CD4-positive, alpha-beta T cell treated with Interleukin-10 for 1 hour (primary cell): Measurements from ENCODE around the gene C1orf226.

ENCODE experiments used
- DNase-seq: peaks from one replicate; pipeline ENCODE4 v3.0.0-alpha.2; 2020

C1orf226 gene

DNA sequence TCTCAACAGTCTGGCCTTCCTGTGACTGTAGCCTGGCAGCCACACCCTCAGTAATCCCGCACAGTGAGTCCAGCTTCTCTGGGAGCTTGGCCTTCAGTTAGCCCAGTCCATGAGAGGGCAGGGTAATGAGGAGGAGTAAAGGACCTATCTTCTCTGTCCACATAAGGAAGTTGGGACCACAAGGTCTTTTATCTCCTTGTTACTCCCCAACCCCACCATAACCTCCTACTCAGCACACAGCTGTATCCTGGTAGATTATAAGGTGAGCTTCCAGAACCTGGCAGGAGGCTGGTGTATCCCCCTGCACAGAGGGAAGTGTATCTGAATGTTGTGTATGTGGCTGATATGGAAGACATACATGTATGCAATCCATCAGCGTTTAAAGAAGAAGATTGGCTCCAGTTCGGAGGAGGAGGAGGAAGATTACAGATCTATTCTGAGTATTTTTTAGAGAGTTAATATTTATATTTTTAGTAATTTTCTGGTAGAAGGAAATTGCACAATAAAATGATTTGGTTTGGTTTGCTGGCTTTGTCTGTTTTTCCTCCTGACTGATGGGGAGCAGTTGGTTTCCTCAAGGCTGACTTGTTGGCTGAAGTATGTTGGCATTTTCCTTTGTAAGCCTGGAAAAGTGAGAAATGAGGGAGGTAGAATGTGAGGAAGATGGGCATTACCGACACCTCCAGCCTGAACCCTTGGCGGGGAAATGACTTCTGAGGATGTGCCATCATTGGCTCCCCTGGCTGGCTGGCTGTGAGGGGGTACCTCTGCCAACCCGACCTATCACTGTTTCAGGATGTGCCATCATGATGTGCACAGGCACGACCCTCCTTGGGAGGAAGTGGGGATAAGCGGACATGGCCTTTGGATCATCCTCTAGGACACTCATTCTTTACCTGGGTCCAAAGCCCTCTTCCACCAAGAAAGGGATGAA is 5.0 kb downstream of the C1orf226 start:
- DNase-seq: no peak

DNA sequence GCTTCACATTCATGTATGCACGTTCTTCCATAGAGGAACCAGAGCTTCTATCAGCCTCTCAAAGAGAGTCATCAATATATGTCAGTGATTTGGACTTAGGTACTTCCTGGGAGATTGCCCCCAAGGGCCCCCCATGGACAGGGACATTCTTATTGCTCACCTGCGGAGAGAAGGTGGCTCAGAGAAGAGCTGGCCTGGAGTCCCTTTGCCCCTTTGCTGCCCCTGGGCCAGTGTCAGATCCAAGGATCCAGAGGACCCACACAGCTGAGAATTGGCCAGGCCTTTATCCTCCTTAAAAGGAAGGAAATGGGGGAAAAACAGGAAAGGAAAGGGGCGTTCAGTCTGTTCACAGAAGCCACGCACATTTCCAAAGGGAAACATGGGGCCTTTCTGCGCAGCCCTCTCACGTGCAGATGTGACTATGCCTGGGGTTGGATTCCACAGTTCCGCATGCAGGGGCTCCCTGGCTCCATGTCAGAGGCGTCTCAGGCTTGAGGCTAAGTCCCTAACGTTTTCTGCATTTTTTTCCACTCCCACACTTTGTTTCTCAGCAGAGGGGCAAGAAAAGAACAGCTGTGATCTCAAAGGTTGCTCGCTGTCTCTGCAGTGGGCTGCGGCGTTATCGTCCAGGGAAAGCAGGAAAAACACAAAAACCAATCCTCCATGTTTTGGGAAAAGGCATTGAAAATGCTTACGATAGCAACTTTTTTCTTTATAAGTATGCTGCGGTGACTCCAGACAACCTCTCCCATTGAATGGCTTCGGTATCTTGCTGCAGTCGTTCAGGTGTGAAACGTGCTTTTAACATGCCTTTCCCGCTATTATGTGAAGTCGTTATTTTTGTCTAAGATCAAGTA is 5.9 kb downstream of the C1orf226 start:
- no peak for DNase-seq

DNA sequence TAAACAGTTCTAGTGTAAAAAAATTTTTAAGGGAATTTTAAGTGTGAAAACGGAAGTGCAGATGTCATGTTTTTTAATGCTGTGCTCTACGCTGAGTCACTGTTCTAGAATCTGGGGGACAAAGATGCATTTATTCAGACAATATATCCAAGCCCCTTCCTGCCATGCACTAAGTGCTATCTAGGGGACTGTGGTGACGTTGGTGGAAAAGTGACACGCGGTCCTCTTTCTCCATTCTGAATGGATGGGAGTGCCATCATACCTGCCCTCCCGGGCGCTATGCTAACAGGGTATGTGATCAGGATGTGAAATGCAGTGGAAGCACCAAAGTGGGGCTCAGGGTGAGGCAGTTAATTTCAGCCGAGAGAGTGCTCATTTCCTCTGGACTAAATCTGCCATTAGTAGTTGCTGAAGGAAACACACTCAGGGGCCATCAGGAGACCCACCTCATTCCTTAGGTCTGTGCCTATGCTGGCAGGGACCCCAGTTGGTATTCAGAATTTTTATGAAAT is 6.6 kb downstream of the C1orf226 start:
- DNase-seq: no peak

DNA sequence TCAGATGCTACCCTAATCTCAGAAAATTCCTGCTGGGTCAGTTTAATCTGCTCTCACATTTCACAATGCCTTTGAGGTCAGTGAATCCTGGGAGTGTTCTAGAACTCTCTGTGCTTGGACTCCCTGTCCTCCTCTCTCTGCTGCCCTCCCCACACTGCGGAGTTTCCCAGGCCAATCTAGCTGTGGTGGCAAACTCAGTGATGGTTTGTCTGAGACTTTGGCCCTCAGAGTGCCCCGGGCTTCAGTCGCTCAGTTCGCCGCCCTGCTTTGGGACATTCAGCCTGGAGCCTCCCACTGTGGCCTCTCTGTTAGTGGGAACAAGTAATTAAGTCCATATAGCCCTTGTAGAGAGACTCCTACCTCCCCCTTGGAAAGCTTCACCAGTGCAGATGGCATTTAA is 7.1 kb downstream of the C1orf226 start:
- no peak for DNase-seq

DNA sequence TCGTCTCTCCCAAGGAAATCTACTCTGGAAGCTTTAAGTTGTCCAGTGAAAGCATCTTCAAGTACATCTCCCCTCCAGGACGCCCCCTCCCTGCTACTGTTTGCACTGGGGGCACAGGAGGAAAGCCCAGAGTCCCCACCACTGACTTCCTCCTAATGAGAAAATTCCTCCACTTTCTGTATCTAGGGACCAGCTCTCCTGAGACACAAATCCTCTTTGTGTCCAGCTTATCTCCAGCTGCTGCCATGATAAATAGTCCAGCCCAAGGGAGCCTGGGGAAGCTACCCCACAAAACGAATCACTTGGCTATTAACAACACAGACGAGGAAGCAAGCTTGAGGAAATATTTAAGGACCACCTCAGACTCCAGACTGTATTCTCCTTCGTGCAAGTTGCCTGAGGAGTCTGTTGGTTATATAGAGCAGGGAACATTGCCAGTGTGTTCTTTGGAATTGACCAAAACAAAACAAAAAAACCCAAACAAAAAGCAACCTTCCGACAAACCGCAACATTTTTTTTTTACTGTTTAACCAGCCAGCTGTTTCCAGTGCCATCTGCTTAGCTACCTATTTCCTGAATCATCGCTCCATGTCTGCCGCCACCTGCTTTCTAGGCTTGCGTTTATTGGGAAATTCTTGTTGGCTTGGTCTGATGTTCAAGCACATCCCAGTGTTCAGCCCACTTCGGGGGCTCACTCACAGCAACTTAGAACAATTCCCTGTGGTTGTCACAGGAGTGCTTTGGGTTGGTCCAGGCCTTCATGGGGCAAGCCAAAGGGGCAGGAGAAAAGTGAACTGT is 7.7 kb downstream of the C1orf226 start:
- no peak for DNase-seq

DNA sequence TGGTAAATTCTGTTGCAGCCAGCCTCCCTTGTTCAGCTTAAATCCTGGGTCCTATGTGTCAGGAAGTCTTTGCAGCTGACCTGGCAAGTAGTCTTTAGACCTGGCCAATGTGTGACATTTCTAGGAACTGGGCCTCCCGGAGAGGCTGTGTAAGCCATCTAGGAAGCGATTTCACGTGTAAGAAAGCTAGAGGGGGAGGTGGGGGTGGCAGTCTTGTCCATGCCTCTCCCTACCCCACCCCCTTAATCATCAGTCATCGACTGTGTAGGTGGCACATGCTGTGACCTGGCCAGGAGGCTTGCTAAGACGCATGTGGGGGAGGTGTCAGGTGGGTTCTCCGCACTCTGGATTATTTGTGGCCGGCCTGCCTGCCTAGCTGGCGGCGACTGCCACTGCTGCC is 8.4 kb downstream of the C1orf226 start:
- DNase-seq: no peak

DNA sequence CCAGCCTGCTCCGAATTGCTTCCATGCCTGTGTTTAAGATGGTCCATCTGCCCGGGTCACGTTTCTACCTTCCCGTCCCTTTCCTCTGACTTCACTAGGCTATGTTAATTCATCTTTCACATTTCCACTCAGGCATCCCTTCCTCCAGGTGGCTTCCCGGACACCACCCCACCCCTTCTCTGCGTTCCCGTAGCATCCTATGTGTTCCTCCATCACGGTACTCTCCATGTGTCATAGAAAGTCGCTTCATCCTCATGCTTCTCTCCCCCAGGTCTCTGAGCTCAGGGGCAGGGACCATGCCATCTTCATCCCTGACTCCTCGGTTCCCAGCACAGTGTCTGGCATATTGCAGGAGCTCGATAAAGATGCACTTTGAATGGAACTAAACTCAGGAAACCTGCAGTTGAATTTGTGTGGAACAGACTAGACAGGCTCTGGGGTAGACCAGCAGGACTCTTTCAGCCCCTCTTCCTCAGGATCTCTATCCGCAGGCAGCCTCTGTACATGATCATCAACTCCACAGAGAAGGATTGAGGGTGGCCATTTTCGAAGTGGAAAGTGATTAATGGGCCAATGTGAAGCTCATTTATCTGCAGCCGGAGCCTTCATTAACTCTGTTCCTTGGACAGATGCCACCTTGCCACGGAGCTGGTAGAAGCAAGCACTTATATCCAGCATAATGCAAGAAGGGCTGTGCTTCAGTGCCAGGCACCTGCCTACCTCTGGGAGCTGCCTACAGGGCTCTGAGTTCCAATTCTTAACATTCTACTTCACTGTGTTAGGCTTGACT is 9.1 kb downstream of the C1orf226 start:
- no peak for DNase-seq

DNA sequence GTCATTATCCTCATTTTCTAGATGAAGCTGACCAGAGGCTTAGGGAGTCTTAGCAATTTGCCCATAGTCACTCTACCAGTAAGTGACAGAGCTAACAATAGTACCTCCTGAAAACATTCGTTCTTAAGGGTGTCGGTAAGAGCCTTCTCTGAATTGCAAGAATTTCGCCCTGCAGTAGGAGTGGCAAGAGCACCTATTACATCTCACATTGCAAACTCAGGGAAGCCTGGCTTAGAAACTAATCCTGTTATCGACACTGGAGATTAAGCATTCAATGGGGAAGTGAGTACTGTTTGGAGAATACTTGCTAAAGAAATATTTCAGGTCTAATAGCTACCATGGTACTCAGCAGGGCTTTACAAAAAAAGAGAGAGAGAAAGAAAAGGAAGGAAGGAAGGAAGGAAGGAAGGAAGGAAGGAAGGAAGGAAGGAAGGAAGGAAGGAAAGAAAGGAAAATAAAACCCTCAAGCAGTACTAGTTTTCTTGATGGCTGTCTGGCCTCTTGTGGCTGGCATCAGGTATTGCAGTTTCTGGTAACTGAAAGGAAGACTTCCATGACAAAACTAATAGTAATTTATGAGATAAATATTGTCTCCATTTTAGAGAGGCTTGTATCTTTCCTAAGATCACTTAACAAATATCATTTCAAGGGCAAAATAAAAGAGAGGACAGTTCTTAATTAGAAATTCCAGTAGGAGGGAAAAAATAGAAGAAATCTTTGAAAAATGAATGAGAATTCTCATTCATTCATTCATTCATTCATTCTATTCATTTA is 10.4 kb downstream of the C1orf226 start:
- peak; percentile 36 for DNase-seq

DNA sequence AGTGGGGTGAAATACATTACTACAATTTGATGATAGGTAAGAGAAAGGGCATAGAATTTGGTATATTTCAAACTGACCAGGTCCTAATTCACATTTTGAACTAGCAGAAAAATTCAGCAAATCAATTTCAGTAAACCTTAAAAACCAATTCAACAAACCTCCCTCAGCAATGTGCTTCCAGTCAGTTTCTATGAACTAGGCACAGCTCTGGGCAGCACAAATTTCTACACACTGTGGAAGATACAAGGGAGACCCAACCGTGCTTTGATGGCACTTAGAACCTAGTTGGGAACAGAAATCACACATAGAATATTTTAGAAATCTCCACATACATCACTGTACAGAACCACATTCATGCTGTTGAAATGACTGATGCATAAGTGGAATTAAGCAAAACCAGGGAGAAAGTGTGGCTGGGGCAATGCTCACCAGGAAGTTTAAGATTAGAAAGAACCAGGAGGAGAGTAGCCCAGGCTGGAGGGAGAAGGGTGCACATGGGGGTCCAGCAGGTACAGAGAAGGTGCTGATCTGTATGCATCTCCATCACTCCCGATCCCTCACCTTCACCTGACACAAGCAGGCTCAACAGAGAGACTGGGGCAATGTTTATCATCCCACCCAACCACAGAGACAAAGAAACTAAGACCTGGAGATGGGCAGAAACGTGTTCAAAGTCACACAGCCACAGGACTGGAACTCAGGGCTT is 14.8 kb downstream of the C1orf226 start:
- no peak for DNase-seq

DNA sequence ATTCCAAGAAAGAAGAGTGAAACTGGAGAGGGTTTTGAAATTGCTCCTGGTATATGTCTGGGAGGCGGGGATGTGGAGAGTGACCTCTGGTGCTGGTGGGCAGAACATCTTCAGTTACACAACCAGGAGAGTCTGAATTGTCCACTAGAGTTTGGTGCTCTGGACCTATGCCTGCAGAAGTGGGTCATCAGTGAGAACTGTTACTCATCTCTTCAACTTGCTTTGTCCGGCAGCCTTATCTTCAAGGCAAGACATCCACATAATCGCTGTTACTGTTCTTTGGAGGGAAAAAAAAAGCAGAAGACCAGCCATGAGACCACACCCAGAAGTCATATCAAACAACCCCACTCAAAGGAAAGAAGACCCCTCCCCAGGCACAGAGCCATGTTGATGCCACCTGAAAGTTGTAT is 15.5 kb downstream of the C1orf226 start:
- no peak for DNase-seq

DNA sequence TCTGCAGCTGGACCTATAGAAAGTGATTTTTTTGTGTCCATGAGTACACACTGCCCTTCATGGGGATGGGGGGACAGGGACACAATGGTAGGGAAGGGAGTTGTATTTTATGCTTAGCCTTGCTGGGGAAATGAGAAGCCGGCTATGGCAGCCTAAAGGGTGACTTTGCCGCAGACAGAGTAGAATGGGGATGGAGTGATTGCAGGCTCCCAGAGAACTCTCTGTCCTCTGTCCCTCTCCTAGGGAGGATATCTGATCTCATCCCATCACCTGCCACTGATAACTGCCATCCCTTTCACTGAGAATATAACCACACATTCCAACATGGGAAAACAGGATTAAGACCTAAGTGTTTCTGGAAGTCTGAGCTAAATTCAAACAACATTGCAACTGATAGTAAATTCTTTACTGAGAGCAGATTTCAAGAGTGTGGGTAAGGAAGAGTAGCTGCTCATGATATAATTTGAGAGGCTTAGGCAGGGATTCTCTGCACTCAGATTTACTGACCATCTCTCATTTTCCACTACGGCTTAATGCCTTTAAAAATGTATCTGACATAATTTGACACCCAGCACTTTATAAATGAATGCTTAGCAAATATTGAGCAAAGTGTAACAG is 16.5 kb downstream of the C1orf226 start:
- no peak for DNase-seq

DNA sequence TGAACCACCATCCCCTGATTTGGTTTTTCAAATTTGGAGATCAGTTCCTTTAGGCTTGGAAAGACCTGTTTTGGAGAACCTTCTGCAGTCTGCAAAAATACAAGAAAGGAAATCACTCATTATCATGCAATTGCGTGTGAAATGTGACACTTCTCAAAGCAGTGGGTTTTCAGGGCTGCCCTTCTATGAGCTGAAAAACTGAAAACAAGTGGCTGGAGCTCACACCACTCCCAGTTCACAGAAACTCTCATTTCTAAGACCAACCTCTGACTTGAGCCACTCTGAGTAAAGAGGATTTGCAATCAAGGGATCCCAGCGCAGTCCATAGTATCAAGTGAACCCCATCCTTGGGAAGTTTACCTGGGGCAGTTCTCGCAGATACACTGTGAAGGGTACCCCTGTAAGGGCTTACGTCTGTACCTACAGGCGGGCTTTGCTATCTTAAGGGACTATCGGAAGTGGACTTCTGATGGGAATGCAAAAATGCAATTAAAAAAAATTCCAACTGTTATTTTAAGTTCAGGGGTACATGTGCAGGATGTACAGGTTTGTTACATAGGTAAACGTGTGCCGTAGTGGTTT is 17.6 kb downstream of the C1orf226 start:
- DNase-seq: no peak

DNA sequence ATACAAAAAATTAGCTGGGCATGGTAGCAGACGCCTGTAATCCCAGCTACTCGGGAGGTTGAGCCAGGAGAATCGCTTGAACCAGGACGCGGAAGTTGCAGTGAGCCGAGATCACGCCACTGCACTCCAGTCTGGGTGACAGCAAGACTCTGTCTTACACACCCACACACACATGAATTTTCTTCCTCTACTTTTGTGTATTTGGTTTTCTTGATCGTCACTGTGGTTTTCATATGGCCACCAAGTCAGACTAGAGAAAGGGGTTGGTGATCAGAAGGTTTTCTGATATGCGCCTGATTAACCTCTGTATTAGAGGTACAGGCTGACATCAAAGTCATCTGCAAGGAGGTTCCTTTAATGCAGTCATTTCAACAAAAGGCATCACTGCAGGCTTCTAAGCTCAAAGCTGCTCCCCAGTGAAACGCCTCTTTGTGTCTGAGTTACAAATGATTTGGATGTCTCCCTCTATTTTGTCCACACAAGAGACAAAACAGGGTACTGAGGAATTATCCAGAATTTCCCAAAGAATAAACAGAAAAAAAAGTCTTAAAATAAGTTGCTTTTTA is 19.3 kb downstream of the C1orf226 start:
- no peak for DNase-seq

DNA sequence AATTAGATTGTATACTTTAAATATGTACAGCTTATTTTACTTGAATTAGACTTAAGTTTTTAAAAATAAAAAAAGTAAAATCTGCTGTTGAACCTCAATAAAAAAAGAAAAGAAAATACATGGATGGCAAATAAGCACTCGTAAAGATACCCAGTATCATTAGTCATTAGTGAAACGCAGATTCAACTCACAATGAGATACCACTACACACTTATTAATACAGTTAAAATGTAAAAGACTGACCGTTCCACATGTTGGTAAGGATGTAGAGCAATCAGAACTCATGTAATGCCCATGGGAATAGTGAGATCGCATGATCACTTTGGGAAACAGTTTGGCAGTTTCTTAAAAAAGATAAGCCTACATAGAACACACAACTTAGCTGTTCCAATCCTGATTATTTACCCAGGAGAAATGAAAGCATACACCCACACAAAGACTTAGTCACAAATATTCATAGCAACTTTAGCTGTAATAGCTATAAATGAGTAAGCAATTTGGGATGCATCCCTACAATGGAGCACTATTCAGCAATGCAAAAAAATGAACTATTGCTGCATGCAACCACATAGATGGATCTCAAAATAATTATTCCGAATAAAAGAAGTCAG is 23.1 kb downstream of the C1orf226 start:
- no peak for DNase-seq

DNA sequence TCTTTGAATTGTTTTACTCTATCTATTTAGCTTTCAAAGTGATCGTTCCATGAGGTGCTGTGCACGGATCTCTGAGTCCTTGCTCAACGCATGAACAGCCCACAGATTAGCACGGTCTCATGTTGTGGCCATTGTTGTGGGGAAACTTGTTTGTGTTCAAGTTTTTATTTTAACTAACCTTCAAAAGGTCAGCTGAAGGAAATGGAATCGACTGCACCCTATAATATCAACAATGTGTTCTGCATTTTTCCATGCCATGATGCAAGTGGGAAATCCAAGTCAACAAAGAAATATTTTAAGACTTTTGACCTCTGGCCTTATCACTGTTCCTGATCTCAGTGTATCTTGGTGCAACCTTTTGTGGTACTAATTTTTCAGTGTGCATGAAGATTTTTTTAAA is 24.3 kb downstream of the C1orf226 start:
- no peak for DNase-seq

DNA sequence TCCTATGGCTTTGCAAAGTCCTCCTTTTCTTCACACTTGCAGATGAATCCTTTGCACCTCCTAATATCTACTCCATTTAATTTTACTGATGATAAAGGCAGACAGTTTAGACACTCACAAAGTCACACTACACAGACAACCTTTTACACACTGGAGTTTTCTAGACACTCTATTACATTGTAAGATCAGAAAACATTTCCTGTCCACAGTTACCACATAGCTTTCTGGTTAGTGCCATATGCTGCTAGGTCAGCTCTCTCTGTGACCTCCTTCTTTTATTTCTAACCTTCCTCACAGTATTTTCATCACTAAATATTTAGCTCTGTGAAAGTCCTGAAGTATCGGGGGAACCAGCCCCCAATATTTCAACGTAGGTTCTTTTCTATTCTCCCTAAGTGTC is 25.3 kb downstream of the C1orf226 start:
- DNase-seq: no peak

DNA sequence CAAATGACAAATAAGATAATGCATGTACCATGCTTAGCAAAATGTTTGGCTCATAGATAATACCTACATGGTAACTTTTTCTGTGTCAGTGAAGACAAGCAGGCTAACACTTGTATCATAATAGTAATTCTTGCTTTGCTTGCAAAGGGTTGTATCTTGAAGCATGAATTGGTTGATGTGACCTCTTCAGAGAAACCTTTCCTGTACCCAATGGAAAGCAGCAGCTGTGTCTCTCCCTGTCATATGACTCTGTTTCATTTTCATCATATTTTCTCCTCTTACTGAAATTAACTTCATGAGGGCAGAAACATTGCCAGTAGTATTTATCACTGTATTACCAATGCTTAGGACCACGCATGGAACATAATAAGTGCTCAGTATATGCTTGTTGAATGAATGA is 26.0 kb downstream of the C1orf226 start:
- no peak for DNase-seq

DNA sequence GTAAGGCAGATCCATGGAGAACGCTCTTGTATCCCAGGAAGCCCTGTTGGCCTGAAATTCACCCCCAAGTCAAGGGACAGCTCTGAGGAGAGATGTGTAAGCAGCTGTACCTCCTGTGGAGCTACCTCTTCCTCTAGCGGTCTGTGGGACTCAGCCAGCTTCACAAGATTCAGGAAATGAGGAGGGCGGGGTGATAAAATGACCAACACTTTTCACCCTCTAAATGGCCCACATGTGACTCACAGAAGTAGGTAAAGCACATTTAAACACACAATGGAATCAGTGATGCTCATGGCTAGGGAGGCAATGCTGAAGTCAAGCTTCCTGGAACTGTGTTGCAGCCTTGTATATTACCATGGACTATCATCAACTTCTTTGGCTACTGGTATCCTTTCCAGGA is 30.5 kb downstream of the C1orf226 start, which contains the start of gene SH2D1B:
SH2D1B (minus strand) TSS at position 135 of the 400 bp plus-strand sequence; CDS start at position 15, 120 bp downstream.
- DNase-seq: no peak

DNA sequence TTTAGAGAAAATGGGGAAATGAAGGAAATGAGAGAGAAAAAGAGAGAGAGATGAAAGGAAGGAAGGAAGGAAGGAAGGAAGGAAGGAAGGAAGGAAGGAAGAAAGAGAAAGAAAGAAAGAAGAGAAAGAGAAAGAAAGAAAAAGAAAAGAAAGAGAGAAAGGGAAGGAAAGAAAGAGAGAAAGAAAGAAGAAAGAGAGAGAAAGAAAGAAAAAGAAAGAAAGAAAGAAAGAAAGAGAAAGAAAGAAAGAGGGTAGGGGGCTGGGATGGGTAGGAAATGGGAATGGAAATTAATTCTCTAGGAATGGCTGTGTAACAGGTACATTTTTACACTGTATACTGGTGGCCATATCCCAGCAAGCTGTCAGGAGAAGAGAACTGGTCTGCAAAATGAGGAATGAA is 34.7 kb downstream of the C1orf226 start:
- no peak for DNase-seq
